Psoas muscle (tissue), 8 donors: ENCODE results near the gene NLRP11. TPM values are rescaled to one million over a fixed set of nuclear protein-coding genes. Genes with fewer than 3 reads are reported as not detected.

Experiments used
- ATAC-seq, 4 donors: fragments of 200-7000 bp; cut with Tn5 transposase; one replicate each; pipeline ENCODE4 v1.9.1; 2020; ENCODE audit warnings: moderate library complexity in 3 of 4, mild to moderate bottlenecking in 2 of 4
- DNase-seq, 2 donors: peaks; one replicate each; pipeline ENCODE4 v3.0.0-alpha.2; 2020
- H3K27ac ChIP-seq: fragments of 200-600 bp; one replicate; pipeline ENCODE4 v1.8.0; 2022
- H3K27me3 ChIP-seq, 3 donors: fragments of 200-600 bp in 1 of 3; one replicate each; pipeline versions ENCODE4 v1.6.1 to v1.8.0; 2013 to 2022; ENCODE audit warnings: low read length in 2 of 3, mild to moderate bottlenecking in 2 of 3, moderate library complexity in 1 of 3; ENCODE audit not compliant: insufficient read depth in 3 of 3
- H3K36me3 ChIP-seq, 2 donors: fragments of 200-600 bp in 1 of 2; one replicate each; pipeline versions ENCODE4 v1.6.1 to v1.8.0; 2013 to 2022; ENCODE audit warnings: low read depth in 1 of 2, mild to moderate bottlenecking in 1 of 2, moderate library complexity in 1 of 2; ENCODE audit not compliant: insufficient read depth in 1 of 2
- H3K4me1 ChIP-seq: fragments of 200-600 bp; one replicate; pipeline ENCODE4 v1.8.0; 2022
- H3K4me3 ChIP-seq: fragments of 200-600 bp; one replicate; pipeline ENCODE4 v1.8.0; 2022; ENCODE audit warnings: mild to moderate bottlenecking
- H3K9me3 ChIP-seq: fragments of 200-600 bp; one replicate; pipeline ENCODE4 v1.8.0; 2022
- WGBS, 3 donors: extraction: QIAGEN DNeasy Blood & Tissue Kit; methylation state at CpG; one replicate each; pipeline versions ENCODE4 v1.1.6 to v1.1.7; 2013; 5-methylcytosine and 5-hydroxymethylcytosine counted together
- intact Hi-C, 2 donors: fragments of 100-400 bp; cut with DNase I; formaldehyde crosslinking; loops; one replicate each; pipeline versions ENCODE4 v1.11.0 to v1.14.2; 2022
- polyA plus RNA-seq, 3 donors: library from polyadenylated mRNA; stranded (reverse); fragments of 200-250 nt; gene quantifications; one replicate each; pipeline ENCODE4 v1.2.3, GENCODE V29; 2013
- total RNA-seq, 4 donors: library from RNA; stranded (reverse); fragmentation: NEBNext Ultra II Directional in 2 of 4; extraction: Animal tissue kit (Norgen Biotek cat#: 25700) in 2 of 4; gene quantifications; one replicate each; pipeline versions ENCODE4 v1.2.1 to v1.2.4, GENCODE V29; 2021 to 2023
- TF ChIP-seq, protein P1 (sequence below): fragments of 200-600 bp; IDR thresholded peaks from one replicate; pipeline ENCODE4 v1.8.0; 2022; ENCODE audit warnings: antibody characterized with exemption
- donor health status: healthy with polysubstance abuse.
- donor health status: DM: no; HTN: no; CAD: no; lungs with moderate emphysema.
- donor health status: Bipolar disorder and iron deficiency.
- donor health status: healthy.
- donor health status: DM: yes; HTN: yes; CAD: no.
- donor health status: DM: no; HTN: no; CAD: no.
- donor health status: DM: no; HTN: no; CAD: no.
- donor health status: DM: yes; HTN: yes; CAD: no.

The NLRP11 gene
- total and polyA plus RNA-seq, 7 donors = not detected

DNA sequence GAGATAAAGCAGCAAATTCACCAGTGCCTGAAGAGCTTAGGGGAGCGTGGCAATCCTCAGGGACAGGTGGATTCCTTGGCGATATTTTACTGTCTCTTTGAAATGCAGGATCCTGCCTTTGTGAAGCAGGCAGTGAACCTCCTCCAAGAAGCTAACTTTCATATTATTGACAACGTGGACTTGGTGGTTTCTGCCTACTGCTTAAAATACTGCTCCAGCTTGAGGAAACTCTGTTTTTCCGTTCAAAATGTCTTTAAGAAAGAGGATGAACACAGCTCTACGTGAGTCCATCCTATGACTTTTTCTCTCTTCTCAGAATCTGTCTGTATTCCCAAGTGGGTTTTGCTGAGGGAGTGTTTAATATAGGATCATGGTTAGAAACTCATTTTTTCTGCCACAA, 27.2 kb upstream of the NLRP11 start:
- no peaks in the 10 kb centered on the region for H3K36me3 ChIP-seq
- intact Hi-C loops = no loop called here
- H3K4me1 ChIP-seq = no peaks in the 10 kb centered on the region
- no peaks in the 10 kb centered on the region for H3K27me3 ChIP-seq
- H3K4me3 ChIP-seq = no peak overlapping the region
- DNase-seq = no peak
- WGBS, 3 donors = 58 to 64% (median 61%) methylated on average over 5 of the region's 5 CpGs
- no peak for ATAC-seq
- H3K27ac ChIP-seq = no peak overlapping the region
- TF ChIP-seq, protein P1, sequence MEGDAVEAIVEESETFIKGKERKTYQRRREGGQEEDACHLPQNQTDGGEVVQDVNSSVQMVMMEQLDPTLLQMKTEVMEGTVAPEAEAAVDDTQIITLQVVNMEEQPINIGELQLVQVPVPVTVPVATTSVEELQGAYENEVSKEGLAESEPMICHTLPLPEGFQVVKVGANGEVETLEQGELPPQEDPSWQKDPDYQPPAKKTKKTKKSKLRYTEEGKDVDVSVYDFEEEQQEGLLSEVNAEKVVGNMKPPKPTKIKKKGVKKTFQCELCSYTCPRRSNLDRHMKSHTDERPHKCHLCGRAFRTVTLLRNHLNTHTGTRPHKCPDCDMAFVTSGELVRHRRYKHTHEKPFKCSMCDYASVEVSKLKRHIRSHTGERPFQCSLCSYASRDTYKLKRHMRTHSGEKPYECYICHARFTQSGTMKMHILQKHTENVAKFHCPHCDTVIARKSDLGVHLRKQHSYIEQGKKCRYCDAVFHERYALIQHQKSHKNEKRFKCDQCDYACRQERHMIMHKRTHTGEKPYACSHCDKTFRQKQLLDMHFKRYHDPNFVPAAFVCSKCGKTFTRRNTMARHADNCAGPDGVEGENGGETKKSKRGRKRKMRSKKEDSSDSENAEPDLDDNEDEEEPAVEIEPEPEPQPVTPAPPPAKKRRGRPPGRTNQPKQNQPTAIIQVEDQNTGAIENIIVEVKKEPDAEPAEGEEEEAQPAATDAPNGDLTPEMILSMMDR = no peak
- peaks cover under 1% of the 10 kb centered on the region for H3K9me3 ChIP-seq

DNA sequence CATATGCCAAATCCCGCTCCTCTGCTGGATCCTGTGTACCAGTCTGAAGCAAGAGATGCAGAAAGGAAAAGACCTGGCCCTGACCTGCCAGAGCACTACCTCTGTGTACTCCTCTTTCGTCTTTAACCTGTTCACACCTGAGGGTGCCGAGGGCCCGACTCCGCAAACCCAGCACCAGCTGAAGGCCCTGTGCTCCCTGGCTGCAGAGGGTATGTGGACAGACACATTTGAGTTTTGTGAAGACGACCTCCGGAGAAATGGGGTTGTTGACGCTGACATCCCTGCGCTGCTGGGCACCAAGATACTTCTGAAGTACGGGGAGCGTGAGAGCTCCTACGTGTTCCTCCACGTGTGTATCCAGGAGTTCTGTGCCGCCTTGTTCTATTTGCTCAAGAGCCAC, 26.6 kb upstream of the NLRP11 start:
- Histone ChIP-seq H3K4me1 (no peaks in the 10 kb centered on the region), H3K27me3 (no peaks in the 10 kb centered on the region), H3K9me3 (no peaks in the 10 kb centered on the region), H3K36me3 (no peaks in the 10 kb centered on the region), H3K4me3 (no peak overlapping the region), H3K27ac (no peak overlapping the region)
- DNase-seq (no peak), ATAC-seq (no peak)
- intact Hi-C loops = no loop called here
- 90 to 93% (median 92%) methylated on average over 14 of the region's 14 CpGs for WGBS, 3 donors
- TF ChIP-seq, protein P1 = no peak

DNA sequence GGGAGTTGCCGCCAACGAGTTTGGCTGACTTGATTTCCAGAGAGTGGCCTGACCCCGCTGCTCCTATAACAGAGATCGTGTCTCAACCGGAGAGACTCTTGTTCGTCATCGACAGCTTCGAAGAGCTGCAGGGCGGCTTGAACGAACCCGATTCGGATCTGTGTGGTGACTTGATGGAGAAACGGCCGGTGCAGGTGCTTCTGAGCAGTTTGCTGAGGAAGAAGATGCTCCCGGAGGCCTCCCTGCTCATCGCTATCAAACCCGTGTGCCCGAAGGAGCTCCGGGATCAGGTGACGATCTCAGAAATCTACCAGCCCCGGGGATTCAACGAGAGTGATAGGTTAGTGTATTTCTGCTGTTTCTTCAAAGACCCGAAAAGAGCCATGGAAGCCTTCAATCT, 26.2 kb upstream of the NLRP11 start:
- Histone ChIP-seq H3K27ac (no peak overlapping the region), H3K36me3 (no peaks in the 10 kb centered on the region), H3K27me3 (no peaks in the 10 kb centered on the region), H3K4me1 (no peaks in the 10 kb centered on the region), H3K4me3 (no peak overlapping the region), H3K9me3 (no peaks in the 10 kb centered on the region)
- ATAC-seq (no peak), DNase-seq (no peak)
- WGBS, 3 donors = 88 to 92% (median 89%) methylated on average over 23 of the region's 23 CpGs
- TF ChIP-seq, protein P1 = no peak
- intact Hi-C loops = no loop called here

DNA sequence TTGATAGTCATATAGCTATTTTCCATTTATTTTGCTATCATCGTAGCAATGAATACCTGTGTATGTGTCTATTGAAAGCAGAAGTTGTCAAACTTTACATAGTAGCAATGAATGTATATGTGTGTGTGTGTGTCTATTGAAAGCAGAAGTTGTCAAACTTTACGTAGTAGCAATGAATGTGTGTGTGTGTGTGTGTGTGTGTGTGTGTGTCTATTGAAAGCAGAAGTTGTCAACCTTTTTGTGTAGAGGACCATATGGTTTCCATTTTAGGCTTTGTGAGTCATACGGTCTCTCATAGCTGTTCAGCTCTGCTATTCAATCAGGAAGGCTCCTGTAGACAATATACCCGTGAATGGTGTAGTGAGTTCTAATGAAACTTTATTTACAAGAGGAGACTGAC, 25.4 kb upstream of the NLRP11 start:
- ATAC-seq (no peak), DNase-seq (no peak)
- intact Hi-C loops = no loop called here
- WGBS, 3 donors = 67 to 90% (median 71%) methylated on average over 4 of the region's 4 CpGs
- no peak overlapping the region for H3K27ac ChIP-seq
- H3K9me3 ChIP-seq = no peaks in the 10 kb centered on the region
- no peaks in the 10 kb centered on the region for H3K27me3 ChIP-seq
- TF ChIP-seq, protein P1 = no peak
- no peak overlapping the region for H3K4me3 ChIP-seq
- H3K4me1 ChIP-seq = no peaks in the 10 kb centered on the region
- H3K36me3 ChIP-seq = no peaks in the 10 kb centered on the region

DNA sequence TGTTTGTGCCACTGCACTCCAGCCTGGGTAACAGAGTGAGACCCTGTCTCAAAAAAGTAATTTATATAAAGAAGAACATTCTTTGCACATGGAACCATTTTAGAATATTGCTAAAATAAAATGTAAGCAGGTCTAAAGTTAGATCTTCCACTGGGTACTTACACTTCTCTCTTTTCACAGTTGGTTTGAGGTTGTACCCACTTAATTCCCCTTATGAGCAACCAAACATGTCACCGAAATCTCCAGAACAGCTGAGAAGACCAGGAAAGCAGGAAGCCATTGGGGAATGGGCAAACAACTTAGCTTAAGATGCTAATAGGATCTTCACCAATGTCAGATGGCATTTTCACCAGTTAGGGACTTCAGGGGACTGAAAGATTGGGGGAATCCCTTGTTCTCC, 23.4 kb upstream of the NLRP11 start:
- Histone ChIP-seq H3K27ac (no peak overlapping the region), H3K9me3 (no peaks in the 10 kb centered on the region), H3K4me1 (no peaks in the 10 kb centered on the region), H3K4me3 (no peak overlapping the region), H3K36me3 (no peaks in the 10 kb centered on the region), H3K27me3 (no peaks in the 10 kb centered on the region)
- TF ChIP-seq, protein P1 = no peak
- 47 to 79% (median 62%) methylated on average over 1 of the region's 1 CpG for whole genome bisulfite sequencing, 3 donors
- intact Hi-C loops = no loop called here
- DNase-seq (no peak), ATAC-seq (no peak)
